ENCODE results near the gene ZMYND15. TPM values are rescaled to one million over a fixed set of nuclear protein-coding genes. Genes with fewer than 3 reads are reported as not detected.

ZMYND15 gene
- total and polyA plus RNA-seq, 2 of the 13 experiments (the other 11 are each of a cell fraction or from before 2014, with no cell fraction given) = 0.24 to 2.7 TPM

- TF ChIP-seq ZNF407 (CRISPR knock-in tag; IDR thresholded peaks at IDR 0.05; ENCODE audit: not compliant biosample characterization) = no peak
- no peak for TF ChIP-seq POLR2A (IDR thresholded peaks at IDR 0.05; ENCODE audit: insufficient read depth in 1 of 2, low read depth in 2 of 2, low read length in 2 of 2)
- no peak for TF ChIP-seq ZNF780A (CRISPR knock-in tag; IDR thresholded peaks at IDR 0.05)
- TF ChIP-seq ZNF691 (CRISPR knock-in tag; IDR thresholded peaks at IDR 0.05; ENCODE audit: borderline replicate concordance, low read depth) = no peak
- TF ChIP-seq ATM (IDR thresholded peaks at IDR 0.05; ENCODE audit: borderline replicate concordance) = no peak
- no peak for TF ChIP-seq ZNF383 (CRISPR knock-in tag; IDR thresholded peaks at IDR 0.05; ENCODE audit: borderline replicate concordance)
- TF ChIP-seq TARDBP (CRISPR knock-in tag; IDR thresholded peaks at IDR 0.05) = no peak
These were observed 55.5 kb downstream of the ZMYND15 start (continued) for GRCh38 chr17:4795168-4795567.

Other genes starting within 250 kb of the ZMYND15 start
- not detected in 2 replicates for gene SPNS2, start 241.0 kb upstream of the ZMYND15 start, total RNA-seq (2016; rRNA removed; fragmentation: Illumina TruSeq; extraction: Trizol)
- gene SPNS2, start 241.0 kb upstream of the ZMYND15 start, polyA plus RNA-seq (2011; rRNA removed) = 0.01 and 0.03 TPM in 2 replicates
- 40.4 and 54.8 TPM in 2 replicates for gene MYBBP1A, start 184.4 kb upstream of the ZMYND15 start, total RNA-seq (2016; rRNA removed; fragmentation: Illumina TruSeq; extraction: Trizol)
- 18.6 and 28.4 TPM in 2 replicates for gene MYBBP1A, start 184.4 kb upstream of the ZMYND15 start, polyA plus RNA-seq (2011; rRNA removed)
- 0.70 and 0.80 TPM in 2 replicates for gene GGT6, start 179.3 kb upstream of the ZMYND15 start, total RNA-seq (2016; rRNA removed; fragmentation: Illumina TruSeq; extraction: Trizol)
- 0.14 and 0.16 TPM in 2 replicates for gene GGT6, start 179.3 kb upstream of the ZMYND15 start, polyA plus RNA-seq (2011; rRNA removed)
- gene SMTNL2, start 155.3 kb upstream of the ZMYND15 start, total RNA-seq (2016; rRNA removed; fragmentation: Illumina TruSeq; extraction: Trizol) = 5.1 and 5.8 TPM in 2 replicates
- gene SMTNL2, start 155.3 kb upstream of the ZMYND15 start, polyA plus RNA-seq (2011; rRNA removed) = 0.41 and 1.1 TPM in 2 replicates
- 0.04 TPM in 1 of 2 replicates, not detected in the other for gene ALOX15, start 98.2 kb upstream of the ZMYND15 start, total RNA-seq (2016; rRNA removed; fragmentation: Illumina TruSeq; extraction: Trizol)
- gene ALOX15, start 98.2 kb upstream of the ZMYND15 start, polyA plus RNA-seq (2011; rRNA removed) = 0.35 TPM in 1 of 2 replicates, not detected in the other
- gene PELP1, start 35.7 kb upstream of the ZMYND15 start, total RNA-seq (2016; rRNA removed; fragmentation: Illumina TruSeq; extraction: Trizol) = 27.8 and 33.2 TPM in 2 replicates
- gene PELP1, start 35.7 kb upstream of the ZMYND15 start, polyA plus RNA-seq (2011; rRNA removed) = 14.9 and 22.5 TPM in 2 replicates
- gene ARRB2, start 29.2 kb upstream of the ZMYND15 start, total RNA-seq (2016; rRNA removed; fragmentation: Illumina TruSeq; extraction: Trizol) = 15.5 and 21.5 TPM in 2 replicates
- 49.2 and 58.4 TPM in 2 replicates for gene ARRB2, start 29.2 kb upstream of the ZMYND15 start, polyA plus RNA-seq (2011; rRNA removed)
- 20.2 and 25.1 TPM in 2 replicates for gene MED11, start 8.4 kb upstream of the ZMYND15 start, total RNA-seq (2016; rRNA removed; fragmentation: Illumina TruSeq; extraction: Trizol)
- 36.2 and 39.0 TPM in 2 replicates for gene MED11, start 8.4 kb upstream of the ZMYND15 start, polyA plus RNA-seq (2011; rRNA removed)
- gene CXCL16, start 95 bp downstream of the ZMYND15 start, total RNA-seq (2016; rRNA removed; fragmentation: Illumina TruSeq; extraction: Trizol) = 5.4 and 9.4 TPM in 2 replicates
- 101 and 142 TPM in 2 replicates for gene CXCL16, start 95 bp downstream of the ZMYND15 start, polyA plus RNA-seq (2011; rRNA removed)
- gene TM4SF5, start 32.1 kb downstream of the ZMYND15 start, total RNA-seq (2016; rRNA removed; fragmentation: Illumina TruSeq; extraction: Trizol) = 15.6 and 30.1 TPM in 2 replicates
- gene TM4SF5, start 32.1 kb downstream of the ZMYND15 start, polyA plus RNA-seq (2011; rRNA removed) = 126 and 152 TPM in 2 replicates
- gene VMO1, start 46.5 kb downstream of the ZMYND15 start, total RNA-seq (2016; rRNA removed; fragmentation: Illumina TruSeq; extraction: Trizol) = not detected in 2 replicates
- gene VMO1, start 46.5 kb downstream of the ZMYND15 start, polyA plus RNA-seq (2011; rRNA removed) = 0.13 TPM in 1 of 2 replicates, not detected in the other
- 6.0 and 12.9 TPM in 2 replicates for gene GLTPD2, start 49.1 kb downstream of the ZMYND15 start, total RNA-seq (2016; rRNA removed; fragmentation: Illumina TruSeq; extraction: Trizol)
- gene GLTPD2, start 49.1 kb downstream of the ZMYND15 start, polyA plus RNA-seq (2011; rRNA removed) = 7.5 and 14.9 TPM in 2 replicates
- 264 and 335 TPM in 2 replicates for gene PSMB6, start 56.3 kb downstream of the ZMYND15 start, total RNA-seq (2016; rRNA removed; fragmentation: Illumina TruSeq; extraction: Trizol)
- gene PSMB6, start 56.3 kb downstream of the ZMYND15 start, polyA plus RNA-seq (2011; rRNA removed) = 277 and 298 TPM in 2 replicates
- gene PLD2, start 67.3 kb downstream of the ZMYND15 start, total RNA-seq (2016; rRNA removed; fragmentation: Illumina TruSeq; extraction: Trizol) = 7.8 and 13.4 TPM in 2 replicates
- gene PLD2, start 67.3 kb downstream of the ZMYND15 start, polyA plus RNA-seq (2011; rRNA removed) = 29.7 and 45.8 TPM in 2 replicates
- 15.2 and 17.2 TPM in 2 replicates for gene MINK1, start 93.5 kb downstream of the ZMYND15 start, total RNA-seq (2016; rRNA removed; fragmentation: Illumina TruSeq; extraction: Trizol)
- gene MINK1, start 93.5 kb downstream of the ZMYND15 start, polyA plus RNA-seq (2011; rRNA removed) = 63.9 and 75.5 TPM in 2 replicates
- gene C17orf107, start 159.7 kb downstream of the ZMYND15 start, total RNA-seq (2016; rRNA removed; fragmentation: Illumina TruSeq; extraction: Trizol) = 0.20 TPM in 1 of 2 replicates, not detected in the other
- gene C17orf107, start 159.7 kb downstream of the ZMYND15 start, polyA plus RNA-seq (2011; rRNA removed) = 0.59 and 0.82 TPM in 2 replicates
- gene CHRNE, start 163.3 kb downstream of the ZMYND15 start, total RNA-seq (2016; rRNA removed; fragmentation: Illumina TruSeq; extraction: Trizol) = 0.25 and 0.53 TPM in 2 replicates
- 0.59 and 1.3 TPM in 2 replicates for gene CHRNE, start 163.3 kb downstream of the ZMYND15 start, polyA plus RNA-seq (2011; rRNA removed)
- not detected in 2 replicates for gene GP1BA, start 192.4 kb downstream of the ZMYND15 start, total RNA-seq (2016; rRNA removed; fragmentation: Illumina TruSeq; extraction: Trizol)
- gene GP1BA, start 192.4 kb downstream of the ZMYND15 start, polyA plus RNA-seq (2011; rRNA removed) = not detected in 2 replicates
- 47.2 and 47.9 TPM in 2 replicates for gene SLC25A11, start 200.2 kb downstream of the ZMYND15 start, total RNA-seq (2016; rRNA removed; fragmentation: Illumina TruSeq; extraction: Trizol)
- 35.0 and 35.4 TPM in 2 replicates for gene SLC25A11, start 200.2 kb downstream of the ZMYND15 start, polyA plus RNA-seq (2011; rRNA removed)
- gene RNF167, start 200.4 kb downstream of the ZMYND15 start, total RNA-seq (2016; rRNA removed; fragmentation: Illumina TruSeq; extraction: Trizol) = 35.7 and 44.1 TPM in 2 replicates
- gene RNF167, start 200.4 kb downstream of the ZMYND15 start, polyA plus RNA-seq (2011; rRNA removed) = 45.4 and 49.9 TPM in 2 replicates
- 494 and 520 TPM in 2 replicates for gene PFN1, start 208.7 kb downstream of the ZMYND15 start, total RNA-seq (2016; rRNA removed; fragmentation: Illumina TruSeq; extraction: Trizol)
- 589 and 613 TPM in 2 replicates for gene PFN1, start 208.7 kb downstream of the ZMYND15 start, polyA plus RNA-seq (2011; rRNA removed)
- gene ENO3, start 211.3 kb downstream of the ZMYND15 start, total RNA-seq (2016; rRNA removed; fragmentation: Illumina TruSeq; extraction: Trizol) = 59.8 and 68.2 TPM in 2 replicates
- gene ENO3, start 211.3 kb downstream of the ZMYND15 start, polyA plus RNA-seq (2011; rRNA removed) = 51.9 and 69.8 TPM in 2 replicates
- 59.0 and 74.8 TPM in 2 replicates for gene SPAG7, start 228.0 kb downstream of the ZMYND15 start, total RNA-seq (2016; rRNA removed; fragmentation: Illumina TruSeq; extraction: Trizol)
- 46.6 and 51.0 TPM in 2 replicates for gene SPAG7, start 228.0 kb downstream of the ZMYND15 start, polyA plus RNA-seq (2011; rRNA removed)
- gene CAMTA2, start 247.8 kb downstream of the ZMYND15 start, total RNA-seq (2016; rRNA removed; fragmentation: Illumina TruSeq; extraction: Trizol) = 4.0 and 4.1 TPM in 2 replicates
- 7.1 and 8.9 TPM in 2 replicates for gene CAMTA2, start 247.8 kb downstream of the ZMYND15 start, polyA plus RNA-seq (2011; rRNA removed)